ENCODE measurements around the gene BACE1-AS.
"Not testable (repeated sequence)": the region's sequence is repeated elsewhere in the genome, so short reads cannot be mapped to it uniquely, and the experiment has no call there.

DNA sequence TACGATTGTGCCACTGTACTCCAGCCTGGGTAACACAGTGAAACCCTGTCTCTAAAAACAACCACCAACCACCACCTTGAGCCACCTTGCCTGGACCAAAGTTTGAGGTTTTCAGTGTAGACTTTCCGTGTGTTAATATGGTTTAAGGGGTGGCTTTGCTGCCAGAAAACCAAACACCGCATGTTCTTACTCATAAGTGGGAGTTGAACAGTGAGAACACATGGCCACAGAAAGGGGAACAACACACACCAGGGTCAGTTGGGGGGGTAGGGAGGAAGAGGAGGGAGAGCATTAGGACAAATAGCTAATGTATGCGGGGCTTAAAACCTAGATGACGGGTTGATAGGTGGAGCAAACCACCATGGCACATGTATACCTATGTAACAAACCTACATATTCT lies 19.0 kb upstream of the BACE1-AS start:
- TF ChIP-seq, protein P1, sequence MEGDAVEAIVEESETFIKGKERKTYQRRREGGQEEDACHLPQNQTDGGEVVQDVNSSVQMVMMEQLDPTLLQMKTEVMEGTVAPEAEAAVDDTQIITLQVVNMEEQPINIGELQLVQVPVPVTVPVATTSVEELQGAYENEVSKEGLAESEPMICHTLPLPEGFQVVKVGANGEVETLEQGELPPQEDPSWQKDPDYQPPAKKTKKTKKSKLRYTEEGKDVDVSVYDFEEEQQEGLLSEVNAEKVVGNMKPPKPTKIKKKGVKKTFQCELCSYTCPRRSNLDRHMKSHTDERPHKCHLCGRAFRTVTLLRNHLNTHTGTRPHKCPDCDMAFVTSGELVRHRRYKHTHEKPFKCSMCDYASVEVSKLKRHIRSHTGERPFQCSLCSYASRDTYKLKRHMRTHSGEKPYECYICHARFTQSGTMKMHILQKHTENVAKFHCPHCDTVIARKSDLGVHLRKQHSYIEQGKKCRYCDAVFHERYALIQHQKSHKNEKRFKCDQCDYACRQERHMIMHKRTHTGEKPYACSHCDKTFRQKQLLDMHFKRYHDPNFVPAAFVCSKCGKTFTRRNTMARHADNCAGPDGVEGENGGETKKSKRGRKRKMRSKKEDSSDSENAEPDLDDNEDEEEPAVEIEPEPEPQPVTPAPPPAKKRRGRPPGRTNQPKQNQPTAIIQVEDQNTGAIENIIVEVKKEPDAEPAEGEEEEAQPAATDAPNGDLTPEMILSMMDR (IDR thresholded peaks at IDR 0.05) = not testable (repeated sequence)
- not testable (repeated sequence) for TF ChIP-seq EP300 (IDR thresholded peaks at IDR 0.05)

Data from tibial nerve (tissue), 4 donors.